ENCODE measurements around the gene SLC25A21.

- TF ChIP-seq POLR2AphosphoS5 (IDR thresholded peaks at IDR 0.05) (no peak), POLR2A (IDR thresholded peaks at IDR 0.05) (no peak), CTCF (IDR thresholded peaks at IDR 0.05) (no peak), EP300 (IDR thresholded peaks at IDR 0.05) (no peak)
These were observed 111.7 kb downstream of the SLC25A21 start for GRCh38 chr14:37060496-37061260.

Measured in suprapubic skin (tissue), 4 donors.